Neural cell (in vitro differentiated cells): ENCODE measurements around the gene RASAL2. TPM values are rescaled to one million over a fixed set of nuclear protein-coding genes. Genes with fewer than 3 reads are reported as not detected.

Source experiments
- H2AFZ ChIP-seq: fragments of 200-600, 300-800 bp; sonication (generic), shearing (Covaris generic); 2 replicates; pipeline ENCODE4 v1.6.0; 2014; ENCODE audit warnings: low read depth, mild to moderate bottlenecking, antibody characterized with exemption, low read length, moderate library complexity
- H3F3A ChIP-seq: fragments of 200-600 bp; shearing (Covaris generic); 2 replicates; pipeline ENCODE4 v1.6.1; 2016; ENCODE audit warnings: mild to moderate bottlenecking, moderate library complexity, mixed read lengths, antibody characterized with exemption, low read length; ENCODE audit not compliant: insufficient read depth, poor library complexity, severe bottlenecking
- H3K27ac ChIP-seq: fragments of 200-600, 300-800 bp; sonication (generic), shearing (Covaris generic); 2 replicates; pipeline ENCODE4 v1.5.1; 2014; ENCODE audit warnings: mild to moderate bottlenecking, low read length, moderate library complexity
- H3K27me3 ChIP-seq: fragments of 300-800, 200-600 bp; sonication (generic), shearing (Covaris generic); 2 replicates; pipeline ENCODE4 v1.6.0; 2014; ENCODE audit warnings: mild to moderate bottlenecking, low read depth, low read length, moderate library complexity; ENCODE audit not compliant: insufficient read depth
- H3K36me3 ChIP-seq: fragments of 300-800, 200-600 bp; sonication (generic), shearing (Covaris generic); 2 replicates; pipeline ENCODE4 v1.5.1; 2014; ENCODE audit warnings: mild to moderate bottlenecking, antibody characterized with exemption, low read length, moderate library complexity; ENCODE audit not compliant: insufficient read depth
- H3K4me2 ChIP-seq: fragments of 300-800, 200-600 bp; sonication (generic), shearing (Covaris generic); 2 replicates; pipeline ENCODE4 v1.6.0; 2014; ENCODE audit warnings: mild to moderate bottlenecking, low read length
- H3K4me3 ChIP-seq: fragments of 300-800, 200-600 bp; sonication (generic), shearing (Covaris generic); 2 replicates; pipeline ENCODE4 v1.5.1; 2014; ENCODE audit warnings: mild to moderate bottlenecking, low read length, moderate library complexity
- H3K79me2 ChIP-seq: fragments of 200-600 bp; shearing (Covaris generic); replicated peaks from 2 replicates; pipeline ENCODE4 v1.6.0; 2014; ENCODE audit warnings: mild to moderate bottlenecking, low read length, moderate library complexity; ENCODE audit not compliant: insufficient read depth
- H3K9ac ChIP-seq: fragments of 300-800, 200-600 bp; sonication (generic), shearing (Covaris generic); 2 replicates; pipeline ENCODE4 v1.6.1; 2016; ENCODE audit warnings: mild to moderate bottlenecking, low read length, mixed read lengths
- H3K9me2 ChIP-seq: fragments of 200-600 bp; shearing (Covaris generic); 2 replicates; pipeline ENCODE4 v1.6.1; 2016; ENCODE audit warnings: mild to moderate bottlenecking, low read length, mixed read lengths; ENCODE audit not compliant: insufficient read depth
- H3K9me3 ChIP-seq: fragments of 200-600, 300-800 bp; sonication (generic), shearing (Covaris generic); 2 replicates; pipeline ENCODE4 v1.6.1; 2016; ENCODE audit warnings: mild to moderate bottlenecking, mixed run types, low read length, moderate library complexity, mixed read lengths
- H4K20me1 ChIP-seq: fragments of 200-600 bp; shearing (Covaris generic); 2 replicates; pipeline ENCODE4 v1.6.1; 2016; ENCODE audit warnings: mild to moderate bottlenecking, mixed run types; ENCODE audit not compliant: insufficient read depth
- CTCF ChIP-seq: fragments of 450-650 bp; IDR thresholded peaks from 2 replicates; pipeline ENCODE4 v1.5.1; 2014; ENCODE audit warnings: antibody characterized with exemption, mild to moderate bottlenecking, moderate library complexity; ENCODE audit not compliant: poor library complexity, severe bottlenecking
- EP300 ChIP-seq: fragments of 450-650 bp; conservative IDR thresholded peaks from 2 replicates; pipeline ENCODE4 v1.6.1; 2014; ENCODE audit warnings: antibody characterized with exemption, mild to moderate bottlenecking, moderate library complexity; ENCODE audit not compliant: poor library complexity, severe bottlenecking
- EZH2 ChIP-seq: fragments of 200-600, 300-800 bp; shearing (Covaris generic), sonication (generic); IDR thresholded peaks from 2 replicates; pipeline ENCODE4 v1.6.1; 2014; ENCODE audit warnings: antibody characterized with exemption, low read length, borderline replicate concordance, mild to moderate bottlenecking; ENCODE audit not compliant: insufficient read depth, poor library complexity, severe bottlenecking
- MXI1 ChIP-seq: fragments of 450-650 bp; conservative IDR thresholded peaks from 2 replicates; pipeline ENCODE4 v1.6.1; 2014; ENCODE audit warnings: antibody characterized with exemption, mild to moderate bottlenecking; ENCODE audit not compliant: poor library complexity, severe bottlenecking
- POLR2AphosphoS5 ChIP-seq: IDR thresholded peaks from 2 replicates; pipeline ENCODE4 v1.6.1; 2012
- RAD21 ChIP-seq: fragments of 450-650 bp; conservative IDR thresholded peaks from 2 replicates; pipeline ENCODE4 v1.6.1; 2014; ENCODE audit warnings: antibody characterized with exemption, mild to moderate bottlenecking, moderate library complexity
- SMC3 ChIP-seq: fragments of 450-650 bp; conservative IDR thresholded peaks from 2 replicates; pipeline ENCODE4 v1.6.1; 2014; ENCODE audit warnings: antibody characterized with exemption, mild to moderate bottlenecking, moderate library complexity; ENCODE audit not compliant: poor library complexity
- TAF1 ChIP-seq: IDR thresholded peaks from 2 replicates; pipeline ENCODE4 v1.6.1; 2012; ENCODE audit warnings: low read depth
- polyA plus RNA-seq: library from polyadenylated mRNA; depleted of rRNA; stranded (reverse); fragments of >200 nt; gene quantifications from 2 replicates; pipeline ENCODE4 v1.2.3, GENCODE V29; 2014
- TF ChIP-seq, protein P1 (sequence below): IDR thresholded peaks from 2 replicates; pipeline ENCODE4 v1.6.1; 2012; ENCODE audit warnings: borderline replicate concordance

RASAL2 gene
- polyA plus RNA-seq, 1 donor from 2014 or later: 73.3 TPM

GRCh38 chr1:178086294-178086693 lies 7.6 kb upstream of the RASAL2 start:
- Histone ChIP-seq H3K9me2 (no peaks in the 10 kb centered on the region), H3F3A (no peaks in the 10 kb centered on the region), H3K79me2 (no peaks in the 10 kb centered on the region), H3K9me3 (no peaks in the 10 kb centered on the region), H3K9ac (no peak overlapping the region), H2AFZ (no peak overlapping the region), H3K27ac (no peak overlapping the region), H3K36me3 (no peaks in the 10 kb centered on the region), H3K4me3 (no peak overlapping the region), H3K4me2 (no peak overlapping the region), H3K27me3 (no peaks in the 10 kb centered on the region), H4K20me1 (no peaks in the 10 kb centered on the region)
- no peak for TF ChIP-seq EZH2
- TF ChIP-seq EP300: no peak
- no peak for TF ChIP-seq SMC3
- TF ChIP-seq MXI1: no peak
- TF ChIP-seq POLR2AphosphoS5: no peak

- TF ChIP-seq EP300 (no peak), POLR2AphosphoS5 (no peak), MXI1 (no peak), CTCF (no peak), SMC3 (no peak), EZH2 (no peak), RAD21 (no peak), TAF1 (no peak)
- TF ChIP-seq, protein P1, sequence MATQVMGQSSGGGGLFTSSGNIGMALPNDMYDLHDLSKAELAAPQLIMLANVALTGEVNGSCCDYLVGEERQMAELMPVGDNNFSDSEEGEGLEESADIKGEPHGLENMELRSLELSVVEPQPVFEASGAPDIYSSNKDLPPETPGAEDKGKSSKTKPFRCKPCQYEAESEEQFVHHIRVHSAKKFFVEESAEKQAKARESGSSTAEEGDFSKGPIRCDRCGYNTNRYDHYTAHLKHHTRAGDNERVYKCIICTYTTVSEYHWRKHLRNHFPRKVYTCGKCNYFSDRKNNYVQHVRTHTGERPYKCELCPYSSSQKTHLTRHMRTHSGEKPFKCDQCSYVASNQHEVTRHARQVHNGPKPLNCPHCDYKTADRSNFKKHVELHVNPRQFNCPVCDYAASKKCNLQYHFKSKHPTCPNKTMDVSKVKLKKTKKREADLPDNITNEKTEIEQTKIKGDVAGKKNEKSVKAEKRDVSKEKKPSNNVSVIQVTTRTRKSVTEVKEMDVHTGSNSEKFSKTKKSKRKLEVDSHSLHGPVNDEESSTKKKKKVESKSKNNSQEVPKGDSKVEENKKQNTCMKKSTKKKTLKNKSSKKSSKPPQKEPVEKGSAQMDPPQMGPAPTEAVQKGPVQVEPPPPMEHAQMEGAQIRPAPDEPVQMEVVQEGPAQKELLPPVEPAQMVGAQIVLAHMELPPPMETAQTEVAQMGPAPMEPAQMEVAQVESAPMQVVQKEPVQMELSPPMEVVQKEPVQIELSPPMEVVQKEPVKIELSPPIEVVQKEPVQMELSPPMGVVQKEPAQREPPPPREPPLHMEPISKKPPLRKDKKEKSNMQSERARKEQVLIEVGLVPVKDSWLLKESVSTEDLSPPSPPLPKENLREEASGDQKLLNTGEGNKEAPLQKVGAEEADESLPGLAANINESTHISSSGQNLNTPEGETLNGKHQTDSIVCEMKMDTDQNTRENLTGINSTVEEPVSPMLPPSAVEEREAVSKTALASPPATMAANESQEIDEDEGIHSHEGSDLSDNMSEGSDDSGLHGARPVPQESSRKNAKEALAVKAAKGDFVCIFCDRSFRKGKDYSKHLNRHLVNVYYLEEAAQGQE: no peak
Measured at GRCh38 chr1:178086766-178087165, 7.1 kb upstream of the RASAL2 start.

More at GRCh38 chr1:178086766-178087165, 7.1 kb upstream of the RASAL2 start:
- Histone ChIP-seq H3K9ac (no peak overlapping the region), H3K79me2 (no peaks in the 10 kb centered on the region), H3K9me3 (no peaks in the 10 kb centered on the region), H3K4me3 (no peak overlapping the region), H2AFZ (no peak overlapping the region), H3K36me3 (no peaks in the 10 kb centered on the region), H3K27ac (no peak overlapping the region), H3K4me2 (no peak overlapping the region), H3K9me2 (no peaks in the 10 kb centered on the region), H3K27me3 (no peaks in the 10 kb centered on the region), H4K20me1 (no peaks in the 10 kb centered on the region), H3F3A (no peaks in the 10 kb centered on the region)
